ENCODE results near the gene ST3GAL5. TPM values are rescaled to one million over a fixed set of nuclear protein-coding genes. Genes with fewer than 3 reads are reported as not detected.

The ST3GAL5 gene
- total RNA-seq, 1 donor from 2014 or later: 29.7 TPM

DNA sequence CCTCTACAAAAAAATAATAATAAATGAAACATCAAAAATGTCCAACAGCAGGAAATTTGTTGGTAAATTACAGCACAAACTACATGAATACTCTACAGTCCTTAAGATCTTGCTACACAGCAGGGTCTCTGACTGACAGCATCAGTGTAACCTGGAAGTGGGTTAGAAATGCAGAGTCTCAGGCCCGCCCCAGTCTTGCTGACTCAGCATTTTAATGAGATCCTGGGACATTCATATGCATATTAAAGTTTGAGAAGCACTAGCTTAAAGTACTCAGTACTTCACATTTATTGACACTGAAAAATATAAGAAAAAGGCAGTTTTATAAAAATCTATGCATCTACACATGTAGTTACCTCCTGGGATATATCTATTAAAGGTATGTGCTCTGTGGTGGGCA, 21.7 kb downstream of the ST3GAL5 start:
- FAIRE-seq: no peak
- H3K27me3 ChIP-seq (ENCODE audit: control insufficient read depth, insufficient read depth, low read length): no peaks in the 10 kb centered on the region
- H3K36me3 ChIP-seq (ENCODE audit: control insufficient read depth, insufficient read depth, low read length): peaks cover 3% of the 10 kb centered on the region
- no peak overlapping the region for H3K4me3 ChIP-seq (ENCODE audit: low read depth, low read length)
- TF ChIP-seq, protein P1, sequence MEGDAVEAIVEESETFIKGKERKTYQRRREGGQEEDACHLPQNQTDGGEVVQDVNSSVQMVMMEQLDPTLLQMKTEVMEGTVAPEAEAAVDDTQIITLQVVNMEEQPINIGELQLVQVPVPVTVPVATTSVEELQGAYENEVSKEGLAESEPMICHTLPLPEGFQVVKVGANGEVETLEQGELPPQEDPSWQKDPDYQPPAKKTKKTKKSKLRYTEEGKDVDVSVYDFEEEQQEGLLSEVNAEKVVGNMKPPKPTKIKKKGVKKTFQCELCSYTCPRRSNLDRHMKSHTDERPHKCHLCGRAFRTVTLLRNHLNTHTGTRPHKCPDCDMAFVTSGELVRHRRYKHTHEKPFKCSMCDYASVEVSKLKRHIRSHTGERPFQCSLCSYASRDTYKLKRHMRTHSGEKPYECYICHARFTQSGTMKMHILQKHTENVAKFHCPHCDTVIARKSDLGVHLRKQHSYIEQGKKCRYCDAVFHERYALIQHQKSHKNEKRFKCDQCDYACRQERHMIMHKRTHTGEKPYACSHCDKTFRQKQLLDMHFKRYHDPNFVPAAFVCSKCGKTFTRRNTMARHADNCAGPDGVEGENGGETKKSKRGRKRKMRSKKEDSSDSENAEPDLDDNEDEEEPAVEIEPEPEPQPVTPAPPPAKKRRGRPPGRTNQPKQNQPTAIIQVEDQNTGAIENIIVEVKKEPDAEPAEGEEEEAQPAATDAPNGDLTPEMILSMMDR (IDR thresholded peaks at IDR 0.05; ENCODE audit: insufficient read depth, low read length, severe bottlenecking): no peak
- no peak for DNase-seq (ENCODE audit: low read depth)

DNA sequence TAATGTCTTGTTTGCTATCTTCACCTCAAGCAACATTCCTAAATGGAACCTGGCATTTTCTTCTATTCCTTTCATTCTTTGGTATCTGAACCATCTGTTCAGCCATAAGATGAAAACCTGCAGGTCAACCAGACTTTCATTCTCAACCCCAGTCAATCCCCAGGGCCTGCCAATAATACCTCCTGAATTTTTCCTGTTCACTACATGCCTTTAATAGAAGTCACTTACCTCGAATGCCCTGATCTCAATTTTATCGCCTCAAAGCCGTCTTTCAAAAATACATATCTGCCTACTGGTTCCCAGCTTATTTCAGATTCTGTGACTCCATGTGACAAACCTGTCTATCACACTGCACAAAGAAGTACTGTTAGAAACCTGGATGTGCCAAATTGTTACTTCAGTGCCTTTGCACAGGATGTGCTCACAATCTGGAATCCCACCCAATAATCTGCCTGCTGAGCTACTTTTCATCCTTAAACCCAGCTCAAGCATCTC, 22.6 kb downstream of the ST3GAL5 start:
- TF ChIP-seq, protein P1 (IDR thresholded peaks at IDR 0.05; ENCODE audit: insufficient read depth, low read length, severe bottlenecking): no peak
- Histone ChIP-seq H3K36me3 (ENCODE audit: control insufficient read depth, insufficient read depth, low read length) (peaks cover 3% of the 10 kb centered on the region), H3K4me3 (ENCODE audit: low read depth, low read length) (no peak overlapping the region), H3K27me3 (ENCODE audit: control insufficient read depth, insufficient read depth, low read length) (no peaks in the 10 kb centered on the region)
- DNase-seq (ENCODE audit: low read depth): no peak
- no peak for FAIRE-seq

DNA sequence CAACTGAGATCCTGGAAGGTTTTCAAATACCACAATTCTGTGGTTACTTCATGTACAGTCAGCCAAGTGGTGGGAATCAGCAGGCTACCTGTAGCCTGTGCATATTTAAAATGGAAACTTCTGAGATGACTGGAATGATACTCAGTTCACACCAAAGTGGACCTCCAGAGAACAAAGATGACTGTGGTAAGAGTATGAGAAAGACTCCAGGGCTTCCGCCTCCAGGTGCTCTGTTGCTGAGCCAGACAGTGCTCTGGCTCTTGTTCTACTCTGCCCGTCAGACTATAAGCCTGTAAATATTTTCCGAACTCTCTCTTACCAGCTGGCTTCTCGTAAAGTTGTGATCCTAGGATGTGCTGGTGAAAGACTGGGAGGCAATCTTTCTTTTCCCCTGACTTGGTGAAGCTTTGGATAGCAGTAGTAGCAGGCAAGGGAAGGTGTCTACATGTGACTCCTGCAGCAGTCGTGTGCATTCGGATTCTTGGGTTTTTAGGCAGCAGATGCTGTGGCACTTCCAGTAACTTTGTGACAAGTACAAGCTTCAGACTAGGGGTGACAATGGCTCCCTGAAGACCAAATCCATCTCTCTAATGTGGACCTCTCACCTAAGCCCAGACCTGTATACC, 23.1 kb downstream of the ST3GAL5 start:
- no peaks in the 10 kb centered on the region for H3K27me3 ChIP-seq (ENCODE audit: control insufficient read depth, insufficient read depth, low read length)
- no peak for DNase-seq (ENCODE audit: low read depth)
- TF ChIP-seq, protein P1 (IDR thresholded peaks at IDR 0.05; ENCODE audit: insufficient read depth, low read length, severe bottlenecking): no peak
- no peak overlapping the region for H3K4me3 ChIP-seq (ENCODE audit: low read depth, low read length)
- H3K36me3 ChIP-seq (ENCODE audit: control insufficient read depth, insufficient read depth, low read length): peaks cover 3% of the 10 kb centered on the region
- no peak for FAIRE-seq

DNA sequence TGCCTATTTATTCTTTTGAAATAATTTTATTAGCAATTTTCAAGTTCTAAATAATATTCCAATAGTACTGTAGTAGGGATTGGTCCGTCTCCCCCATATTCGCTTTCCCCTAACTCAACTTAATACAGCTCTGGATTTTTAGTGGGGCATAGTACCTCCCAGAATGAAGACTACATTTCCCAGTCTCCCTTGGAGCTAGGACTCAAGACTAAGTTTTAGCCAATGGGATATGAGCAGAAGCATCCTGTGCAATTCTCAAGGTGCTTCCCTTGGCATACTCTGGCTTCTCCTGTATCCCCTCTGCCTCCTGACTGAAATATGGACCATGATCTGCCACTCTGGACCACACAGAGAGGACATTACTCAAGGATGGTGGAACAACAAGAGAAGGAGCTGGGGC, 24.1 kb downstream of the ST3GAL5 start:
- TF ChIP-seq, protein P1 (IDR thresholded peaks at IDR 0.05; ENCODE audit: insufficient read depth, low read length, severe bottlenecking): no peak
- FAIRE-seq (no peak), DNase-seq (ENCODE audit: low read depth) (no peak)
- Histone ChIP-seq H3K27me3 (ENCODE audit: control insufficient read depth, insufficient read depth, low read length) (no peaks in the 10 kb centered on the region), H3K4me3 (ENCODE audit: low read depth, low read length) (no peak overlapping the region), H3K36me3 (ENCODE audit: control insufficient read depth, insufficient read depth, low read length) (peaks cover 3% of the 10 kb centered on the region)

DNA sequence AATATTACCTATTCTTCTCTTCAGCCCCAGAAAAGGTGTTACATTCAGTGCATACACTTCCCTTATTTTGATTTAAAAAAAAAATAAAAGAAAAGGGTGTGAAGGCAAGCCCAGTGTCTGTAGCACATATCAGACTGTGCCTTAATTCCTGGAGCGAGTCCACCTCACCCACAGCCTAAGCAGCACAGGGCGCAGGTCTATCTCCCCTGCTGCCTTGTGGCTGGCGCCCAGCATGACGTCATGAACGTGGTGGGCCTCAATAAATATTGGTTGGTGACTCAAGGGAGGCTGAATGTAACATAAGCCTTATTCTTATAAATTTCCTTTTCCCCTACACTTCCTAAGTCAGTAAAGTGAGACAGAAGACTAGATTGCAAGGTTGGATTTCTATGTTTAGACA, 26.4 kb downstream of the ST3GAL5 start:
- peaks cover 4% of the 10 kb centered on the region for H3K36me3 ChIP-seq (ENCODE audit: control insufficient read depth, insufficient read depth, low read length)
- FAIRE-seq (no peak), DNase-seq (ENCODE audit: low read depth) (no peak)
- H3K4me3 ChIP-seq (ENCODE audit: low read depth, low read length): no peak overlapping the region
- TF ChIP-seq, protein P1 (IDR thresholded peaks at IDR 0.05; ENCODE audit: insufficient read depth, low read length, severe bottlenecking): no peak
- H3K27me3 ChIP-seq (ENCODE audit: control insufficient read depth, insufficient read depth, low read length): no peaks in the 10 kb centered on the region

DNA sequence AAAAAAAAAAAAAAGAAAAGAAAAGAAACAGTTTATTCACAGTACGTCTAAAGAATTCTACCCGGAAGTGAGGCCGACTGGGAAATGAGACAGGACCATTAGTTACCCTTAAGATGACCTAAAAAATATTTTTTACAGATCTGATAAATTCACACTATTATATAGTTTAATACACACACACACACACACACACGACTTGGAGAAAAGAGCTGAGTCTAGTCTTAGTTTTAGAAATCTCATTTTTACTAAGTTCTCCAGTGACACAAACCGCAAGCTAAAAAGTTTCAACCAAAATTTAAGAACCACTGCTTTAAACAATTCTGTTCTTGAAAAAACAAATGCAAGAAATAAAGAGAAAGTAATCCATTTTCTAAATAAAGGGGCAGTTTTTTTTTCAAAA, 27.1 kb downstream of the ST3GAL5 start:
- Histone ChIP-seq H3K4me3 (ENCODE audit: low read depth, low read length) (no peak overlapping the region), H3K36me3 (ENCODE audit: control insufficient read depth, insufficient read depth, low read length) (peaks cover 4% of the 10 kb centered on the region), H3K27me3 (ENCODE audit: control insufficient read depth, insufficient read depth, low read length) (no peaks in the 10 kb centered on the region)
- TF ChIP-seq, protein P1 (IDR thresholded peaks at IDR 0.05; ENCODE audit: insufficient read depth, low read length, severe bottlenecking): no peak
- FAIRE-seq (no peak), DNase-seq (ENCODE audit: low read depth) (no peak)
